HFF-Myc (cell line): ENCODE measurements around the gene PAPOLB.
"Not testable (repeated sequence)": the region's sequence is repeated elsewhere in the genome, so short reads cannot be mapped to it uniquely, and the experiment has no call there.

Experiments used
- DNase-seq: peaks from one replicate; pipeline ENCODE4 v3.0.0-alpha.2; 2011; ENCODE audit warnings: low read depth; ENCODE audit errors: extremely low read depth
- H3K4me3 ChIP-seq: replicated peaks from 2 replicates; pipeline ENCODE4 v1.5.1; 2011; ENCODE audit warnings: low read depth, mild to moderate bottlenecking, control low read depth, low read length
- CTCF ChIP-seq: IDR thresholded peaks from 2 replicates; pipeline ENCODE4 v1.5.1; 2012; ENCODE audit warnings: mild to moderate bottlenecking, low read depth, low read length, control low read depth; ENCODE audit errors: missing control alignments

The PAPOLB gene

GRCh38 chr7:4893929-4894475 lies 32.2 kb upstream of the PAPOLB start:
- TF ChIP-seq CTCF, result no peak
- no peak overlapping the region for H3K4me3 ChIP-seq
- no peak for DNase-seq

GRCh38 chr7:4893188-4893587 lies 31.4 kb upstream of the PAPOLB start:
- H3K4me3 ChIP-seq, DNase-seq: not testable (repeated sequence)

DNA sequence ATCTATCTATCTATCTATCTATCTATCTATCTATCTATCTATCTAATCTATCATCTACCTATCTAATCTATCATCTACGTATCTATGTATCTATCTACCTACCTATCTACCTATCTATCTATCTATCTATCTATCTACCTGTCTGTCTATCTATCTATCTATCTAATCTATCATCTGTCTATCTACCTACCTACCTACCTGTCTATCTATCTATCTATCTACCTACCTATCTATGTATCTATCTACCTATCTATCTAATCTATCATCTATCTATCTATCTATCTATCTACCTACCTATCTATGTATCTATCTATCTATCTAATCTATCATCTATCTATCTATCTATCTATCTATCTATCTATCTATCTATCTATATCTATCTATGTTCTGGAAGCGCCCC lies 29.7 kb upstream of the PAPOLB start:
- DNase-seq, H3K4me3 ChIP-seq: not testable (repeated sequence)

- no peak for TF ChIP-seq CTCF
- no peak for DNase-seq
- H3K4me3 ChIP-seq, result no peak overlapping the region
Observed at GRCh38 chr7:4889682-4890081, 27.9 kb upstream of the PAPOLB start.

DNA sequence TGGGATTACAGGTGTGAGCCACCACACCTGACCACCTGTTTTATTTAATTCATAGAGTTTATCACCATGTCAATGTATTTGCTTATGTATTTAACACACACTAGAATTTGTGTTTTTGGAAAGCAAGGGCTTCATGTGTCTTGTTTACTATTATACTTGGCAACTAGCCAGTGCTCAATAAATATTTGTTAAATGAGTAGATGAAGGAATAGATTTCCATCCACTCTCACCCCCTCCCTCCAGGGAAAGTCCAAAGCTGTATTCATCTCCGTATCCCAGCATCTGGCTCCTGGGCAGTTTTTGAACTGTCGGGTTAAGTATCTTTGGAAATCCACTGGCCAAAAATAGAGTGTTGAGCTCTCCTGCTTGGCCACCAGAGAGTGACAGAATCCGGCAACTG lies 26.3 kb upstream of the PAPOLB start:
- no peak for DNase-seq
- H3K4me3 ChIP-seq, result no peak overlapping the region
- TF ChIP-seq CTCF, result no peak

DNA sequence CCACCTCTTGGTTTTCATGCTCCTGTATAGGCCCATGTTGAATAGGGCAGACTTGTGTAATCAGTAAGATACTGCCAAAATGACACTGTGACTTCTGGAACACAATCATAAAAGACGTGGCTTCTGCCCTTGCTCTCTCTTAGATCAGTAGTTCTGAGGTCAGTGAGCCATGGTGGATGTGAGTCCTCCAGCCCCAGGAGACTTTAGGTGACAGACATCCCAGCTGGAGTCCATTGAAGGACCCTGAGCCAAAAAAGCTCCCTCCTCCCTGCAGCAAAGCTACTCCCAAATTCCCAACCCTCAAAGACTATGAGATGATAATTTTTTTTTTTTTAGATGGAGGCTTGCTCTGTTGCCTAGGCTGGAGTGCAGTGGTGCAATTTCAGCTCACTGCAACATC lies 24.8 kb upstream of the PAPOLB start:
- no peak for TF ChIP-seq CTCF
- no peak for DNase-seq

DNA sequence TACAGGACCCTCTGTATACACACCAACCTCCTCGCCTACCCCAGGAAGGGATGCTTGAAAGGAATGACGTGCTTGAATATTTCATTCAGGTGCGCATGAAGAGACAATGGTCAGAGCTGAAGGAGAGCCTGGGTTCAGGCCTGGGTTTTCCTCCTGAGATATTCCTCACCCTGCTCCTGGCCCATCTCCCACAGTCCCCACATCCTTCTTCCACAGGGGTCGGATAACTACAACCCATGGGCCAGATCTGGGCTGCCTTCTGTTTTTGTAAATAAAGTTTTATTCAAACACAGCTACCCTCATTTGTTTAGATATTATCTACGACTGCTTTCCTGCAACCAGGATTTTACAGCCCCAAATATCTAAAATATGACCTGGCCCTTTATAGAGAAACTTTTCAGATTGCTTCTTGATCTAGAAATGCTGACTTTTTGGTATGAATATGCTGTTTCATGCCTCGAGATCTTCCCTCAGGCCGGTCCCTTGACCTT lies 23.5 kb upstream of the PAPOLB start:
- H3K4me3 ChIP-seq, result no peak overlapping the region
- TF ChIP-seq CTCF, result no peak

More for the DNA sequence above, 24.8 kb upstream of the PAPOLB start:
- H3K4me3 ChIP-seq, result no peak overlapping the region

GRCh38 chr7:4884164-4884563 lies 22.3 kb upstream of the PAPOLB start:
- DNase-seq, result no peak
- TF ChIP-seq CTCF, result no peak
- no peak overlapping the region for H3K4me3 ChIP-seq

More for the DNA sequence above, 23.5 kb upstream of the PAPOLB start:
- DNase-seq, result no peak
